Measurements from ENCODE around the gene MXRA8. TPM values are rescaled to one million over a fixed set of nuclear protein-coding genes. Genes with fewer than 3 reads are reported as not detected.

The MXRA8 gene
- total and polyA plus RNA-seq, 2 donors (not counting 3 experiments of a cell fraction or from before 2014, with no cell fraction given): 0.82 to 1.9 TPM

GRCh38 chr1:1327291-1327690 is 31.1 kb downstream of the MXRA8 start:
- TF ChIP-seq JUN (IDR thresholded peaks at IDR 0.05; ENCODE audit: borderline replicate concordance, insufficient read depth, insufficient read length, low read depth) (no peak), FOS (IDR thresholded peaks at IDR 0.05; ENCODE audit: borderline replicate concordance, insufficient read depth, low read length) (no peak), GATA2 (IDR thresholded peaks at IDR 0.05; ENCODE audit: insufficient read depth, insufficient read length, low read depth, low read length) (no peak), POLR2AphosphoS5 (IDR thresholded peaks at IDR 0.05; ENCODE audit: insufficient read depth, low read depth, low read length) (no peak), EZH2 (IDR thresholded peaks at IDR 0.05; ENCODE audit: borderline replicate concordance, low read depth, low read length, severe bottlenecking) (no peak)
- TF ChIP-seq, protein P1, sequence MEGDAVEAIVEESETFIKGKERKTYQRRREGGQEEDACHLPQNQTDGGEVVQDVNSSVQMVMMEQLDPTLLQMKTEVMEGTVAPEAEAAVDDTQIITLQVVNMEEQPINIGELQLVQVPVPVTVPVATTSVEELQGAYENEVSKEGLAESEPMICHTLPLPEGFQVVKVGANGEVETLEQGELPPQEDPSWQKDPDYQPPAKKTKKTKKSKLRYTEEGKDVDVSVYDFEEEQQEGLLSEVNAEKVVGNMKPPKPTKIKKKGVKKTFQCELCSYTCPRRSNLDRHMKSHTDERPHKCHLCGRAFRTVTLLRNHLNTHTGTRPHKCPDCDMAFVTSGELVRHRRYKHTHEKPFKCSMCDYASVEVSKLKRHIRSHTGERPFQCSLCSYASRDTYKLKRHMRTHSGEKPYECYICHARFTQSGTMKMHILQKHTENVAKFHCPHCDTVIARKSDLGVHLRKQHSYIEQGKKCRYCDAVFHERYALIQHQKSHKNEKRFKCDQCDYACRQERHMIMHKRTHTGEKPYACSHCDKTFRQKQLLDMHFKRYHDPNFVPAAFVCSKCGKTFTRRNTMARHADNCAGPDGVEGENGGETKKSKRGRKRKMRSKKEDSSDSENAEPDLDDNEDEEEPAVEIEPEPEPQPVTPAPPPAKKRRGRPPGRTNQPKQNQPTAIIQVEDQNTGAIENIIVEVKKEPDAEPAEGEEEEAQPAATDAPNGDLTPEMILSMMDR (IDR thresholded peaks at IDR 0.05; ENCODE audit: extremely low read depth in 1 of 2, insufficient read depth in 1 of 2, low read depth in 1 of 2, low read length in 2 of 2): no peak
- TF ChIP-seq, protein P2, sequence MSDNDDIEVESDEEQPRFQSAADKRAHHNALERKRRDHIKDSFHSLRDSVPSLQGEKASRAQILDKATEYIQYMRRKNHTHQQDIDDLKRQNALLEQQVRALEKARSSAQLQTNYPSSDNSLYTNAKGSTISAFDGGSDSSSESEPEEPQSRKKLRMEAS (IDR thresholded peaks at IDR 0.05; ENCODE audit: insufficient read depth, insufficient read length): no peak
- FAIRE-seq (no peak), DNase-seq (ENCODE audit: low read depth, low spot score) (no peak)
- Histone ChIP-seq H3K27ac (ENCODE audit: insufficient read depth, low read depth, low read length) (no peak overlapping the region), H3K36me3 (ENCODE audit: control insufficient read depth in 2 of 2, extremely low read depth in 1 of 2, insufficient read depth in 2 of 2, low read length in 2 of 2) (peaks cover 0 to 15% of the 10 kb centered on the region in 2 experiments), H3K9me3 (replicated peaks; ENCODE audit: control insufficient read depth, insufficient read depth, low read length) (no peaks in the 10 kb centered on the region), H2AFZ (ENCODE audit: low read depth, low read length) (no peak overlapping the region), H3K9me1 (replicated peaks; ENCODE audit: control insufficient read depth, extremely low read depth, insufficient read depth, low read length) (no peaks in the 10 kb centered on the region), H3K4me3 (replicated peaks in 1 of 3; ENCODE audit: insufficient read depth in 1 of 3, low read depth in 1 of 3, low read length in 3 of 3) (no peak overlapping the region), H3K4me2 (ENCODE audit: insufficient read depth, low read length) (no peak overlapping the region), H4K20me1 (replicated peaks; ENCODE audit: control insufficient read depth, extremely low read depth, insufficient read depth, low read length) (no peaks in the 10 kb centered on the region), H3K4me1 (ENCODE audit: control insufficient read depth, extremely low read depth, insufficient read depth, low read length) (peaks cover 13% of the 10 kb centered on the region), H3K9ac (replicated peaks; ENCODE audit: extremely low read depth, insufficient read depth, low read length) (no peak overlapping the region), H3K79me2 (ENCODE audit: control insufficient read depth, insufficient read depth, low read length) (peaks cover 27% of the 10 kb centered on the region), H3K27me3 (ENCODE audit: control insufficient read depth in 2 of 2, insufficient read depth in 2 of 2, low read length in 2 of 2) (no peaks in the 10 kb centered on the region)
- POLR2A ChIA-PET: no interaction called here
- intact Hi-C loops (cut with micrococcal nuclease): no loop called here
- dilution Hi-C loops (cut with MboI; ENCODE audit: extremely low pct_ligation_motif_present, low sequenced_read_pairs): no loop called here
- CTCF ChIA-PET: no interaction called here
- BruUV-seq (replicated peaks): no TSS peak

All from endothelial cell of umbilical vein (primary cell).